Endothelial cell of umbilical vein (primary cell): ENCODE results near the gene RIOX2. TPM values are rescaled to one million over a fixed set of nuclear protein-coding genes. Genes with fewer than 3 reads are reported as not detected.

Experiments used
- BruUV-seq: library from RNA; stranded (reverse); fragments of 400-500 nt; replicated peaks from 2 replicates; lab custom pipeline; 2021; lab: Mats Ljungman, UMichigan
- CTCF ChIA-PET: fragments of 300-600, 350-600 bp; sonication (Branson Sonifier 250); formaldehyde crosslinking; loops from one replicate; lab custom pipeline; 2021; ENCODE audit warnings: antibody characterized with exemption, inconsistent platforms; lab: Charles Lee
- POLR2A ChIA-PET: fragments of 300-600, 350-600 bp; sonication (Branson Sonifier 250); formaldehyde crosslinking; loops from one replicate; lab custom pipeline; 2021; ENCODE audit warnings: antibody characterized with exemption, inconsistent platforms; lab: Charles Lee
- DNase-seq: peaks from one replicate; pipeline ENCODE4 v3.0.0-alpha.2; 2011; ENCODE audit warnings: low read depth, low spot score
- FAIRE-seq: peaks from 2 replicates; lab custom pipeline; 2011; peaks lifted over from hg19 to GRCh38; lab: Jason Lieb, UNC
- H2AFZ ChIP-seq: 2 replicates; pipeline ENCODE4 v1.6.0; 2012; ENCODE audit warnings: low read depth, low read length, control low read depth, inconsistent platforms
- H3K27ac ChIP-seq: 2 replicates; pipeline ENCODE4 v1.5.1; 2011; ENCODE audit warnings: low read depth, mild to moderate bottlenecking, control low read depth, low read length, moderate library complexity; ENCODE audit not compliant: insufficient read depth
- H3K27me3 ChIP-seq, 2 experiments: 2 replicates each; pipeline versions ENCODE4 v1.6.0 to v1.6.1; 2011; ENCODE audit warnings: low read length in 2 of 2, mixed read lengths in 1 of 2; ENCODE audit not compliant: control insufficient read depth in 2 of 2, insufficient read depth in 2 of 2
- H3K36me3 ChIP-seq, 2 experiments: 2 replicates in 1 of 2; 3 replicates in 1 of 2; pipeline ENCODE4 v1.5.1; 2011; ENCODE audit warnings: low read length in 2 of 2, mild to moderate bottlenecking in 1 of 2, moderate library complexity in 1 of 2; ENCODE audit not compliant: control insufficient read depth in 2 of 2, insufficient read depth in 2 of 2; ENCODE audit errors: extremely low read depth in 1 of 2
- H3K4me1 ChIP-seq: 3 replicates; pipeline ENCODE4 v1.5.1; 2011; ENCODE audit warnings: mild to moderate bottlenecking, low read length; ENCODE audit not compliant: control insufficient read depth, insufficient read depth; ENCODE audit errors: extremely low read depth
- H3K4me2 ChIP-seq: 2 replicates; pipeline ENCODE4 v1.6.1; 2011; ENCODE audit warnings: low read length, control low read depth, mixed read lengths; ENCODE audit not compliant: insufficient read depth
- H3K4me3 ChIP-seq, 3 experiments: fragments of 200-600 bp in 1 of 3; sonication (generic), shearing (Covaris generic) in 1 of 3; replicated peaks in 1 of 3; 2 replicates each; pipeline ENCODE4 v1.5.1; 2011 to 2016; ENCODE audit warnings: control low read depth in 3 of 3, low read length in 3 of 3, mild to moderate bottlenecking in 2 of 3, inconsistent platforms in 1 of 3, low read depth in 1 of 3, moderate library complexity in 1 of 3; ENCODE audit not compliant: insufficient read depth in 1 of 3
- H3K79me2 ChIP-seq: 2 replicates; pipeline ENCODE4 v1.6.0; 2012; ENCODE audit warnings: low read length, inconsistent platforms; ENCODE audit not compliant: control insufficient read depth, insufficient read depth
- H3K9ac ChIP-seq: replicated peaks from 2 replicates; pipeline ENCODE3; 2011; ENCODE audit warnings: low read length, control low read depth; ENCODE audit not compliant: insufficient read depth; ENCODE audit errors: extremely low read depth
- H3K9me1 ChIP-seq: replicated peaks from 3 replicates; pipeline ENCODE4 v1.6.0; 2011; ENCODE audit warnings: mild to moderate bottlenecking, low read length; ENCODE audit not compliant: control insufficient read depth, insufficient read depth; ENCODE audit errors: extremely low read depth
- H3K9me3 ChIP-seq: replicated peaks from 2 replicates; pipeline ENCODE4 v1.5.1; 2012; ENCODE audit warnings: low read length, inconsistent platforms; ENCODE audit not compliant: control insufficient read depth, insufficient read depth
- H4K20me1 ChIP-seq: replicated peaks from 2 replicates; pipeline ENCODE3; 2011; ENCODE audit warnings: mild to moderate bottlenecking, low read length; ENCODE audit not compliant: control insufficient read depth, insufficient read depth; ENCODE audit errors: extremely low read depth
- EZH2 ChIP-seq: IDR thresholded peaks from 2 replicates; pipeline ENCODE4 v1.6.1; 2012; ENCODE audit warnings: borderline replicate concordance, low read depth, mild to moderate bottlenecking, moderate library complexity, low read length, inconsistent platforms; ENCODE audit not compliant: severe bottlenecking
- FOS ChIP-seq: IDR thresholded peaks from 2 replicates; pipeline ENCODE4 v1.6.1; 2011; ENCODE audit warnings: mild to moderate bottlenecking, low read length, moderate library complexity, borderline replicate concordance; ENCODE audit not compliant: insufficient read depth
- GATA2 ChIP-seq: IDR thresholded peaks from 2 replicates; pipeline ENCODE4 v1.7.0; 2011; ENCODE audit warnings: low read depth, mild to moderate bottlenecking, moderate library complexity, mixed read lengths, low read length; ENCODE audit not compliant: insufficient read length, insufficient read depth
- JUN ChIP-seq: IDR thresholded peaks from 2 replicates; pipeline ENCODE4 v1.6.1; 2011; ENCODE audit warnings: borderline replicate concordance, low read depth; ENCODE audit not compliant: insufficient read length, insufficient read depth
- MAX ChIP-seq: IDR thresholded peaks from 2 replicates; pipeline ENCODE4 v1.6.1; 2011; ENCODE audit not compliant: insufficient read depth, insufficient read length
- MYC ChIP-seq: IDR thresholded peaks from one replicate; pipeline ENCODE4 v1.6.1; 2011; ENCODE audit warnings: mild to moderate bottlenecking, low read depth, low read length
- POLR2A ChIP-seq: IDR thresholded peaks from 2 replicates; pipeline ENCODE4 v1.6.1; 2012; ENCODE audit warnings: low read depth, mild to moderate bottlenecking, control low read depth, low read length
- POLR2AphosphoS5 ChIP-seq: IDR thresholded peaks from 2 replicates; pipeline ENCODE4 v1.6.1; 2012; ENCODE audit warnings: low read depth, mild to moderate bottlenecking, control low read depth, low read length, moderate library complexity; ENCODE audit not compliant: insufficient read depth
- dilution Hi-C: fragments of 300-500 bp; cut with MboI; formaldehyde crosslinking; loops from one replicate; pipeline ENCODE4 v1.15.0; 2019; ENCODE audit warnings: low sequenced_read_pairs; ENCODE audit not compliant: extremely low pct_ligation_motif_present
- intact Hi-C: fragments of 100-400 bp; cut with micrococcal nuclease; formaldehyde crosslinking; loops from one replicate; pipeline ENCODE4 v1.10.0; 2022
- polyA plus RNA-seq, 4 experiments: library from polyadenylated mRNA; depleted of rRNA in 3 of 4; stranded (reverse) in 3 of 4; unstranded in 1 of 4; fragments of >200 nt; gene quantifications; 2 replicates each; pipeline versions ENCODE4 v1.2.1 to v1.2.3, GENCODE V29; 2011 to 2012; ENCODE audit warnings: missing spikeins in 1 of 4
- total RNA-seq: library from RNA; stranded (reverse); gene quantifications from 2 replicates; pipeline ENCODE4 v1.2.3, GENCODE V29; 2021
- TF ChIP-seq, protein P1 (sequence below), 2 donors: IDR thresholded peaks; 1 replicate in 1 of 2; 2 replicates in 1 of 2; pipeline ENCODE4 v1.5.1; 2011; ENCODE audit warnings: low read length in 2 of 2, mild to moderate bottlenecking in 2 of 2, moderate library complexity in 2 of 2, control low read depth in 1 of 2, inconsistent platforms in 1 of 2, low read depth in 1 of 2; ENCODE audit not compliant: insufficient read depth in 1 of 2; ENCODE audit errors: extremely low read depth in 1 of 2

The RIOX2 gene
- total and polyA plus RNA-seq, 2 donors (not counting 3 experiments of a cell fraction or from before 2014, with no cell fraction given), result 14.5 to 30.5 TPM

GRCh38 chr3:97991293-97991682, 19.1 kb upstream of the RIOX2 start:
- no peak for DNase-seq
- BruUV-seq, result no TSS peak
- H3K9me1 ChIP-seq, result no peaks in the 10 kb centered on the region
- H3K27ac ChIP-seq, result no peak overlapping the region
- FAIRE-seq, result no peak
- dilution Hi-C loops (no loop called here), intact Hi-C loops (no loop called here)
- H3K9ac ChIP-seq, result no peak overlapping the region
- ChIA-PET POLR2A (no interaction called here), CTCF (no interaction called here)
- H3K4me2 ChIP-seq, result no peak overlapping the region
- TF ChIP-seq POLR2AphosphoS5 (no peak), GATA2 (no peak), FOS (no peak), EZH2 (no peak), JUN (no peak), POLR2A (no peak), MYC (no peak), MAX (no peak)
- TF ChIP-seq, protein P1, sequence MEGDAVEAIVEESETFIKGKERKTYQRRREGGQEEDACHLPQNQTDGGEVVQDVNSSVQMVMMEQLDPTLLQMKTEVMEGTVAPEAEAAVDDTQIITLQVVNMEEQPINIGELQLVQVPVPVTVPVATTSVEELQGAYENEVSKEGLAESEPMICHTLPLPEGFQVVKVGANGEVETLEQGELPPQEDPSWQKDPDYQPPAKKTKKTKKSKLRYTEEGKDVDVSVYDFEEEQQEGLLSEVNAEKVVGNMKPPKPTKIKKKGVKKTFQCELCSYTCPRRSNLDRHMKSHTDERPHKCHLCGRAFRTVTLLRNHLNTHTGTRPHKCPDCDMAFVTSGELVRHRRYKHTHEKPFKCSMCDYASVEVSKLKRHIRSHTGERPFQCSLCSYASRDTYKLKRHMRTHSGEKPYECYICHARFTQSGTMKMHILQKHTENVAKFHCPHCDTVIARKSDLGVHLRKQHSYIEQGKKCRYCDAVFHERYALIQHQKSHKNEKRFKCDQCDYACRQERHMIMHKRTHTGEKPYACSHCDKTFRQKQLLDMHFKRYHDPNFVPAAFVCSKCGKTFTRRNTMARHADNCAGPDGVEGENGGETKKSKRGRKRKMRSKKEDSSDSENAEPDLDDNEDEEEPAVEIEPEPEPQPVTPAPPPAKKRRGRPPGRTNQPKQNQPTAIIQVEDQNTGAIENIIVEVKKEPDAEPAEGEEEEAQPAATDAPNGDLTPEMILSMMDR (IDR thresholded peaks at IDR 0.05; ENCODE audit: extremely low read depth in 1 of 2, insufficient read depth in 1 of 2, low read depth in 1 of 2, low read length in 2 of 2), result no peak
- no peaks in the 10 kb centered on the region for H3K4me1 ChIP-seq
- no peaks in the 10 kb centered on the region for H4K20me1 ChIP-seq
- H2AFZ ChIP-seq, result no peak overlapping the region
- no peak overlapping the region for H3K4me3 ChIP-seq
- H3K36me3 ChIP-seq, result no peaks in the 10 kb centered on the region
- peaks cover 2 to 12% of the 10 kb centered on the region in 2 experiments for H3K27me3 ChIP-seq
- H3K79me2 ChIP-seq, result no peaks in the 10 kb centered on the region
- no peaks in the 10 kb centered on the region for H3K9me3 ChIP-seq
